Ecto neural progenitor cell (in vitro differentiated cells): ENCODE data around the gene CFAP161.

Experiments
- DNase-seq: peaks from one replicate; pipeline ENCODE4 v3.0.0-alpha.2; 2018; ENCODE audit warnings: low spot score

Gene CFAP161

GRCh38 chr15:81183439-81183775 lies 49.3 kb downstream of the CFAP161 start:
- DNase-seq, result no peak

- DNase-seq, result no peak
Observed at GRCh38 chr15:81184188-81184587, 50.1 kb downstream of the CFAP161 start.

- DNase-seq, result no peak
Observed at GRCh38 chr15:81185631-81186295, 51.7 kb downstream of the CFAP161 start.

GRCh38 chr15:81188354-81188753 lies 54.3 kb downstream of the CFAP161 start:
- no peak for DNase-seq

GRCh38 chr15:81189583-81190283 lies 55.7 kb downstream of the CFAP161 start:
- DNase-seq, result no peak

GRCh38 chr15:81190922-81191507 lies 56.9 kb downstream of the CFAP161 start:
- DNase-seq, result no peak

- DNase-seq, result no peak
Observed at GRCh38 chr15:81191701-81192100, 57.6 kb downstream of the CFAP161 start.

- no peak for DNase-seq
Observed at GRCh38 chr15:81194723-81195122, 60.7 kb downstream of the CFAP161 start.

GRCh38 chr15:81195339-81195864 lies 61.3 kb downstream of the CFAP161 start:
- DNase-seq, result no peak

- no peak for DNase-seq
Observed at GRCh38 chr15:81196576-81197254, 62.6 kb downstream of the CFAP161 start, which contains the start of gene IL16. IL16 (plus strand) TSS chr15:81196879; CDS start chr15:81225400, 28,521 bp downstream.

GRCh38 chr15:81197255-81197630 lies 63.2 kb downstream of the CFAP161 start:
- DNase-seq, result no peak

- DNase-seq, result no peak
Observed at GRCh38 chr15:81197688-81198281, 63.7 kb downstream of the CFAP161 start.
